HG02588 (cell line): ENCODE results near the gene ADGRG6.
A peak's percentile ranks its signal among the peaks of the same experiment; 100 is the strongest.

ENCODE experiments used
- ATAC-seq: cut with Tn5 transposase; IDR thresholded peaks from one replicate; pipeline ENCODE4 v1.9.1; 2021; ENCODE audit warnings: mild to moderate bottlenecking, moderate library complexity; ENCODE audit not compliant: unreplicated experiment

ADGRG6 gene

GRCh38 chr6:142374091-142374770 is 72.4 kb downstream of the ADGRG6 start:
- ATAC-seq, result no peak

- no peak for ATAC-seq
These were observed 73.3 kb downstream of the ADGRG6 start for GRCh38 chr6:142374965-142375733.

- ATAC-seq, result no peak
These were observed 74.3 kb downstream of the ADGRG6 start for GRCh38 chr6:142376115-142376514.

- ATAC-seq, result no peak
These were observed 75.1 kb downstream of the ADGRG6 start for GRCh38 chr6:142376800-142377496.

GRCh38 chr6:142377497-142377848 is 75.7 kb downstream of the ADGRG6 start:
- ATAC-seq, result no peak

- ATAC-seq, result no peak
These were observed 76.5 kb downstream of the ADGRG6 start for GRCh38 chr6:142378138-142378875.

- no peak for ATAC-seq
These were observed 78.8 kb downstream of the ADGRG6 start for GRCh38 chr6:142380626-142381025.

GRCh38 chr6:142381181-142381580 is 79.4 kb downstream of the ADGRG6 start:
- ATAC-seq, result no peak

GRCh38 chr6:142381845-142382378 is 80.1 kb downstream of the ADGRG6 start:
- ATAC-seq, result no peak

GRCh38 chr6:142384519-142385254 is 82.9 kb downstream of the ADGRG6 start:
- no peak for ATAC-seq

GRCh38 chr6:142385352-142385751 is 83.5 kb downstream of the ADGRG6 start:
- ATAC-seq, result no peak

- no peak for ATAC-seq
These were observed 84.8 kb downstream of the ADGRG6 start for GRCh38 chr6:142386657-142387056.

- no peak for ATAC-seq
These were observed 86.4 kb downstream of the ADGRG6 start for GRCh38 chr6:142387997-142388815.

GRCh38 chr6:142395266-142395665 is 93.5 kb downstream of the ADGRG6 start:
- no peak for ATAC-seq

- peak; percentile 84 for ATAC-seq
These were observed 94.0 kb downstream of the ADGRG6 start for GRCh38 chr6:142395768-142396231.

- no peak for ATAC-seq
These were observed 96.5 kb downstream of the ADGRG6 start for GRCh38 chr6:142398353-142398752.

GRCh38 chr6:142399739-142400138 is 97.9 kb downstream of the ADGRG6 start:
- ATAC-seq, result no peak

- ATAC-seq, result no peak
These were observed 98.7 kb downstream of the ADGRG6 start for GRCh38 chr6:142400495-142400894.

GRCh38 chr6:142401838-142402237 is 100.0 kb downstream of the ADGRG6 start:
- ATAC-seq, result no peak
